Left cardiac atrium (tissue), 4 donors: Measurements from ENCODE around the gene OSCAR. TPM values are rescaled to one million over a fixed set of nuclear protein-coding genes. Genes with fewer than 3 reads are reported as not detected.
"Not testable (repeated sequence)": the region's sequence is repeated elsewhere in the genome, so short reads cannot be mapped to it uniquely, and the experiment has no call there.

ENCODE experiments used
- ATAC-seq, 2 donors: fragments of 200-7000 bp; cut with Tn5 transposase; one replicate each; pipeline ENCODE4 v1.9.1; 2020; ENCODE audit warnings: mild to moderate bottlenecking in 2 of 2, moderate library complexity in 2 of 2
- DNase-seq: peaks from one replicate; pipeline ENCODE4 v3.0.0-alpha.2; 2020
- intact Hi-C, 2 donors: fragments of 100-400 bp; cut with DNase I; formaldehyde crosslinking; loops; one replicate each; pipeline versions ENCODE4 v1.14.1 to v1.15.1; 2022 to 2023
- total RNA-seq, 2 donors: library from RNA; stranded (reverse); fragmentation: NEBNext Ultra II Directional; extraction: Animal tissue kit (Norgen Biotek cat#: 25700); gene quantifications; one replicate each; pipeline ENCODE4 v1.2.1, GENCODE V29; 2021
- donor health status: DM: no; HTN: yes; CAD: no.
- donor health status: DM: no; HTN: yes; CAD: no; lungs with severe emphysema.
- donor health status: DM: yes; HTN: yes; CAD: no.
- donor health status: Dilated cardiomyopathy.

OSCAR gene
- total RNA-seq, 2 donors from 2014 or later: 1.4 to 1.9 TPM

DNA sequence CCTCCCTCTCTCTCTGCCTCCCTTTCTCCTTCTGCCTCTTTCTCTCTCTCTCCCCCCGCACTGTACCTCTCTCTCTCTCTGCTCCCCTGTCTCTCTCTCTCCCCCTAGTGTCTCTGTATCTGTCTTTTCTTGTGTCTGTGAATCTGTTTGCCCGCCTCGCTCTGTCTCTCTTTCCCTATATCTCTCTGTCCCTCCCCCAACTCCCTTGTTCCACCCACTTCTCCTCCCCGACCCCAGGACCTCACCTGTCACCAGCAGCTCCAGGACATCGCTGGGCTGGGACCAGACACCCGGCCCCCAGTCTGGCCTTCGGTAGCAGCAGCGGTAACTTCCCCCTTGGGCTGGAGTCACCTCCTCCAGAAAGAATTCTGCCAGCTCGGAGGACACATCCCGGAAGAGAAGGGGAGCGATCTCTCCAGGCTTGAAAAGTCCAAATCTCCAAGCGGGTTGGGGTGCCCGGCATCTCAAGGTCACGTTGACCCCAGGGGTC lies 3.9 kb downstream of the OSCAR start:
- ATAC-seq: peak in 1 of 2 donors; percentile 67

GRCh38 chr19:54095859-54096616 lies 4.6 kb downstream of the OSCAR start:
- peak; percentile 63 for DNase-seq
- intact Hi-C loops: not testable (repeated sequence)
- ATAC-seq: peak; percentile 74 to 85

More for the DNA sequence above, 3.9 kb downstream of the OSCAR start:
- no peak for DNase-seq
- intact Hi-C loops: no loop called here

GRCh38 chr19:54095136-54095858 lies 5.3 kb downstream of the OSCAR start:
- intact Hi-C loops: no loop called here
- DNase-seq (no peak), ATAC-seq (no peak)

DNA sequence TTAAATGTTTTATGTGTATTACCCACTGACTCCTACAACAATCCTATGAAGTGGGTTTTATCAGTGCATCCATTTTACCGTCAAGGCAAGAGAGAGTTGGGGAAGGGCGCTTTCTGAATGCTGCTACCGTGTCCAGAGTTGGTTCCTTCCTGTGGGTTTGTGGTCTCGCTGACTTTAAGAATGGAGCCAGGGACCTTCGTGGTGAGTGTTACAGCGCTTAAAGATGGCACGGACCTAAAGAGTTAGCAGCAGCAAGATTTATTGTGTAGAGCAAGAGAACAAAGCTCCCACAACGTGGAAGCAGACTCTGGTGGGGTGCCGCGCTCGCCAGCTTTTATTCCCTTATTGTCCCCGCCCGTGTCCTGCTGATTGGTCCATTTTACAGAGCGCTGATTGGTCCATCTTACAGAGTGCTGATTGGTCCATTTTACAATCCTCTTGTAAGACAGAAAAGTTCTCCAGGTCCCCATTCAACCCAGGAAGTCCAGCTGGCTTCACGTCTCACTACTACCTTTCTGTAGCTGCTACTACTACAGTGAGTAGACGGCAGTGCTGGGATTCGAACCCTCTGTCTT lies 6.1 kb downstream of the OSCAR start:
- DNase-seq (no peak), ATAC-seq (no peak)
- intact Hi-C loops: no loop called here

GRCh38 chr19:54084410-54084809 lies 16.2 kb downstream of the OSCAR start:
- ATAC-seq (no peak), DNase-seq (no peak)
- intact Hi-C loops: no loop called here

GRCh38 chr19:54081032-54081431 lies 19.6 kb downstream of the OSCAR start, which contains the start of gene TARM1:
Gene TARM1, minus strand, starts transcription at chr19:54081365. Its CDS starts 25 bp downstream, at chr19:54081340.
- intact Hi-C loops: no loop called here
- DNase-seq: no peak
- no peak for ATAC-seq

DNA sequence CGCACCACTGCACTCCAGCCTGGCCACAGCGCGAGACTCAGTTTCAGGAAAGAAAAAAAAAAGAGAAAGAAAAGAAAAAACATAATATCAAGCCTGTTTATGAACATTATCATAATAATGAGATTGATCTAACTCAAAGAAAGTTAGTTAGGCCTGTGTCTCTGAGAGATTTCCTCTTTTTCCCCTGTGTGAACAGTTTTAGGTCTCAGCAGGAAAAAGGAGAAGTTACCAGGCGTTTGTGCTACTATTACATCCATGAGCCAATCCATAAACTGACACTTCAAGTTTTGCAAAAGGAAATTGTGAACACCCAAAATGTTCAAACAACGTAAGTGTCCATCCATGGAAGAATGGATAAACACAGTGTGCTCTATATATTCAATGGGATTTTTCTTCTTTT lies 23.3 kb downstream of the OSCAR start:
- no peak for ATAC-seq
- intact Hi-C loops: no loop called here
- DNase-seq: no peak

DNA sequence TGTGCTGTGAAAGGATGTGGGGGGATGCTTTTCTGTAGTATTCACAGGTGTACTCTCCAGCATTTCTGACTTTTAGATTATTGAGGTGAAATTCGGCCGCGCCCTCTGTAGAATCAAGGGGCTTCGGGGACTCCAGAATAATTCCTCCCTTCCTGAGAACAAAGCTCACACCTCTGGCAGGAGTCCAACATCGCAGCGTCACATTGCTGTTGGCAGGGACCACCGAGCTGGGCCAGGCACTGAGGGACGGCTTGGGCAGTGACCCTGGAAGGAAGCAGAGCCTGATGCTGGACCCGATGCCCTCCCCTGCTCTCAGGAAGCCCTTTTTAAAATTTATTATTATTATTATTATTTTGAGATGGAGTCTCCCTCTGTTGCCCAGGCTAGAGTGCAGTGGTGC lies 25.8 kb downstream of the OSCAR start:
- intact Hi-C loops: no loop called here
- no peak for ATAC-seq
- no peak for DNase-seq

- intact Hi-C loops: no loop called here
- ATAC-seq (no peak), DNase-seq (no peak)
Observed at GRCh38 chr19:54073829-54074228, 26.8 kb downstream of the OSCAR start.

DNA sequence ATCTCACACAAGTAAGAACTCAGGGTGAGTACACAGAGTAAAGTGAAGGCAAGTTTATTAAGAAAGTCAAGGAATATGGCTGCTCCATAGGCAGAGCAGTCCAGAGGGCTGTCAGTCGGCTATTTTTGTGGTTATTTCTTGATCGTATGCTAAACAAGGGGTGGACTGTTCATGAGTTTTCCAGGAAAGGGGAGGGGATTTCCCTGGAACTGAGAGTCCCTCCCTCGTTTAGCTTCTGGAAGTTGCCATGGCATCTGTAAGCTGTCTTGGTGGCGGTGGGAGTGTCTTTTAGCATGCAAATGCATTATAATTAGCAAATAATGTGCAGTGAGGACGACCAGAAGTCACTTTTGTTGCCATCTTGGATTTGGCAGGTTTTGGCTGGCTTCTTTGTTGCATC lies 31.1 kb downstream of the OSCAR start:
- DNase-seq: no peak
- intact Hi-C loops: no loop called here
- ATAC-seq: no peak

DNA sequence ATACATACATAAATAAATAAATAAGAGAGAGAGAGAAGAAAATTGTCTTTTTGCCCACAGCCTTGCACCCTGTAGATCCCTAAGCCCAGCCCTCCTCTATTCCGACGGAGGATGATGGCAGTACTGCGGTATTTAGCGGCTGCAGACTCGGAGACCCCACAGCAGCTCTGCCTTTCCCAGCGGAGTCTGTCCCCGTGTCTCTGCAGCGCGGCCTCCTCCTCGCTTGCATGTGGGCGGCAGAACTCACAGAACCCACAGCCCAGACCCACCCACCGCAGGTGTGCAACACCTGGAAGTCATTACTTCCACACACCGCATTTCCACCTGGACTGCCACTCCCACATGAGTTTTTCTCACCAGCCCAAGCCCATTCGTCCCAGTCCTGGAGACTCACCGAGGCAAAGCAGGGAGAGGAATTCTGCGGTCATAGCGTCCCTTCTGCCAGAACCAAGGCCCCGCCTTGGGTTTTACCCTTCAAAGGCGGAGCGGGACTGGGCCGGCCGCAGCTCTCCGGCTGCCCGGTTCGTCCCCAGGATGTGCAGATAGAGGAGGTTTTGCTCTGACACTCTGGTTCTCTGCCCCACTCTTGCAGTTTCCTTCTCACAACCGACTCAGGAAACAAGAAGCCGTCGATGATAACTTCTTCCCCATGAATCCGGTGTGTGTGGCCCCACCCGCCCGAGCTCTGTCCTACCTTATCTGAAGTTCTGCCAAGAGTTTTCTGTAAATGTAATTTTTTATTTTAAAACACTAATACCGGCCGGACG lies 37.1 kb downstream of the OSCAR start, which contains the start of gene VSTM1:
Gene VSTM1, minus strand, starts transcription at position 548 of the 767 bp plus-strand sequence. Its CDS starts 120 bp downstream, at position 428.
- ATAC-seq (no peak), DNase-seq (no peak)
- intact Hi-C loops: no loop called here

DNA sequence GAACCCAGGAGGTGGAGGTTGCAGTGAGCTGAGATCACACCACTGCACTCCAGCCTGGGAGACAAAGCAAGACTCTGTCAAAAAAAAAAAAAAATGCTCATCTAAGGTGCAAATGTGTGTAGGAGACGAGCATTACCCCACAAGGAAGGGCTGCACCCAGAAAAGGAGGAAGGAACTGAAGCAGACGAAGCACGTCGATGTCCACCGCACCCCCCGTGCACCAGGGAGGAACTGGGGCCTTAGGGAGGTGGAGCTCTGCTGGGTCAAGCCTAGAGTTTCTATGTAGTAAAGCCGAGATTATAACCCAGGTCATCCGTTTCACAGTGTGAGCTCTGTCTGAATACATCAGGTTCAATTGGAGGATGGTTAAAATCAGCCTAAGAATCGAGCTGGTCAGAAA lies 38.0 kb downstream of the OSCAR start:
- intact Hi-C loops: no loop called here
- DNase-seq (no peak), ATAC-seq (peak in 1 of 2 donors; percentile 49)

DNA sequence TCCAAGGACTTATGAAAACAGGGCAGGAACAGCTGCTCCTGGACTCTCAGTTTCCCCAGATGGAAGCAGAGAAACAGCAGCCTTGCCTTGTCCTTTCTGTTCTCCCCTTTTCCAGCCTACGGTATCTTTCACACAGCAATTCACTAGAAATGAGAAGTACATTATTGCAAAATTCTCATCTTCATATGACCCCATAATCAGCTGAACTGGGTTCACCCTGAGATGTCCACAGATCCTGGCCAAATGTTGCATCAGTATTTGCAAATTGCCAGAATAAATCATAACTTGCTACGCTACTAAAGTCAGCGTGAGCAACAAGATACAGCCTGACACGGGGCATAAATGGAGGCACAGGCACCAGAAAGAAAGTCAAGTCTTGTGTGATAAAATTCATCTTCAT lies 53.0 kb downstream of the OSCAR start:
- intact Hi-C loops: no loop called here
- DNase-seq (no peak), ATAC-seq (no peak)

- ATAC-seq: no peak
- DNase-seq: no peak
- intact Hi-C loops: no loop called here
Observed at GRCh38 chr19:54045771-54046170, 54.8 kb downstream of the OSCAR start.

Other genes starting within 250 kb of the OSCAR start
- gene MYADM, start 232.9 kb downstream of the OSCAR start, total RNA-seq: 100 to 1,000 TPM; 106 to 209 TPM
- not detected for gene PRKCG, start 218.6 kb downstream of the OSCAR start, total RNA-seq
- gene CACNG7, start 191.5 kb downstream of the OSCAR start, total RNA-seq: not detected
- under 1 TPM; 0.06 to 0.29 TPM for gene CACNG8, start 137.9 kb downstream of the OSCAR start, total RNA-seq
- under 1 TPM in 1 of 2 donors, not detected in 1; 0.21 TPM for gene CACNG6, start 109.2 kb downstream of the OSCAR start, total RNA-seq
- under 1 TPM in 1 of 2 donors, not detected in 1; 0.29 TPM for gene VSTM1, start 36.9 kb downstream of the OSCAR start, total RNA-seq
- not detected for gene TARM1, start 19.4 kb downstream of the OSCAR start, total RNA-seq
- 100 to 1,000 TPM; 272 to 373 TPM for gene NDUFA3, start 2.1 kb upstream of the OSCAR start, total RNA-seq
- 10 to 100 TPM; 14.0 to 16.8 TPM for gene TFPT, start 14.9 kb upstream of the OSCAR start, total RNA-seq
- gene PRPF31, start 15.0 kb upstream of the OSCAR start, total RNA-seq: 10 to 100 TPM; 39.3 to 43.2 TPM
- gene CNOT3, start 37.0 kb upstream of the OSCAR start, total RNA-seq: 10 to 100 TPM; 18.9 to 21.4 TPM
- gene LENG1, start 58.9 kb upstream of the OSCAR start, total RNA-seq: 1 to 10 TPM; 7.0 to 7.2 TPM
- 1 to 10 TPM in 1 of 2 donors, under 1 TPM in 1; 0.38 to 1.1 TPM for gene TMC4, start 72.4 kb upstream of the OSCAR start, total RNA-seq
- 10 to 100 TPM; 21.6 to 21.7 TPM for gene MBOAT7, start 88.8 kb upstream of the OSCAR start, total RNA-seq
- 10 to 100 TPM; 17.4 to 20.5 TPM for gene TSEN34, start 90.5 kb upstream of the OSCAR start, total RNA-seq
- gene RPS9, start 100.1 kb upstream of the OSCAR start, total RNA-seq: 100 to 1,000 TPM; 738 to 776 TPM
- 10 to 100 TPM in 1 of 2 donors, 1 to 10 TPM in 1; 8.5 to 10.5 TPM for gene LILRB3, start 122.2 kb upstream of the OSCAR start, total RNA-seq
- 1 to 10 TPM; 6.0 to 6.5 TPM for gene LILRA6, start 142.0 kb upstream of the OSCAR start, total RNA-seq
- 10 to 100 TPM; 15.1 to 21.4 TPM for gene LILRB5, start 156.5 kb upstream of the OSCAR start, total RNA-seq
- gene LILRB2, start 180.3 kb upstream of the OSCAR start, total RNA-seq: 1 to 10 TPM; 3.3 to 5.5 TPM
- gene LILRA5, start 212.4 kb upstream of the OSCAR start, total RNA-seq: 1 to 10 TPM; 3.7 to 4.7 TPM
- gene LILRA4, start 238.4 kb upstream of the OSCAR start, total RNA-seq: not detected